Lower lobe of right lung (tissue), 2 donors: ENCODE results near the gene ADNP2. TPM values are rescaled to one million over a fixed set of nuclear protein-coding genes. Genes with fewer than 3 reads are reported as not detected.

Source experiments
- ATAC-seq, 2 donors: fragments of 200-7000 bp; cut with Tn5 transposase; one replicate each; pipeline ENCODE4 v1.9.1; 2020 to 2022; ENCODE audit warnings: mild to moderate bottlenecking in 2 of 2, moderate library complexity in 2 of 2
- DNase-seq: peaks from one replicate; pipeline ENCODE4 v3.0.0-alpha.2; 2020
- H3K27ac ChIP-seq: fragments of 200-600 bp; one replicate; pipeline ENCODE4 v1.8.0; 2022
- H3K27me3 ChIP-seq: fragments of 200-600 bp; one replicate; pipeline ENCODE4 v1.8.0; 2022; ENCODE audit warnings: low read depth
- H3K36me3 ChIP-seq: fragments of 200-600 bp; one replicate; pipeline ENCODE4 v1.8.0; 2022; ENCODE audit warnings: mild to moderate bottlenecking
- H3K4me1 ChIP-seq: fragments of 200-600 bp; one replicate; pipeline ENCODE4 v1.8.0; 2022
- H3K4me3 ChIP-seq: fragments of 200-600 bp; one replicate; pipeline ENCODE4 v1.8.0; 2022; ENCODE audit warnings: mild to moderate bottlenecking
- H3K9me3 ChIP-seq: fragments of 200-600 bp; one replicate; pipeline ENCODE4 v1.8.0; 2022
- intact Hi-C: fragments of 100-400 bp; cut with DNase I; formaldehyde crosslinking; loops from one replicate; pipeline ENCODE4 v1.11.0; 2022
- total RNA-seq: library from RNA; stranded (reverse); fragmentation: NEBNext Ultra II Directional; extraction: Animal tissue kit (Norgen Biotek cat#: 25700); gene quantifications from one replicate; pipeline ENCODE4 v1.2.1, GENCODE V29; 2021
- TF ChIP-seq, protein P1 (sequence below): fragments of 200-600 bp; IDR thresholded peaks from one replicate; pipeline ENCODE4 v1.8.0; 2022; ENCODE audit warnings: antibody characterized with exemption, mild to moderate bottlenecking
- donor health status: DM: no; HTN: yes; CAD: no; lungs with severe emphysema.

Gene ADNP2
- total RNA-seq, 1 donor from 2014 or later = 16.5 TPM

DNA sequence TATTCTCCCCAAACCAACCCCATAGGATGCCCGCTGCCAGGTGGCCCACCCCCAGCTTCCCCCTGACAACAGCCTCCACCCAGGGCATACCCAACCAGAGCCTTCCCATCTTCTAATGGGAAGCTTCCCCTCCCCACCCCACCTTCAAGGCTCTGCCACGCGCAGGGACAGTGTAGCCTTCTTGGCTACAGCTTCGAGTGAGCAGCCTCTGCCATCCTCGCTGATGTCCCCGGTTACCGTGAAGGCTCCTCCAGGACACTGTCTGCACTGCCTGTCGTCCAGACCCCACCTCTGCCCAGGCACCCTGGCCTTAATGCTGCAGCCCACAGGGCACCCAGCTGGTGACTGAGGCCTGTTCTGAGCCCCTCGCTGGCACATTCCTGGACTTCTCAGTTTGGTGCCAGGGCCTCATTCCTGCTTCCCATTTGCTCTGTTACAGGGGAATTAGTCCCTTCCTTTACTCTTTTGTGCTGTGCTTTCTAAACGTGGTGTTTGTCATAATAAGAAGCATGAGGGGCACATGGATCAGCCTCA is 13.0 kb upstream of the ADNP2 start:
- H3K27ac ChIP-seq = no peak overlapping the region
- H3K27me3 ChIP-seq = no peaks in the 10 kb centered on the region
- intact Hi-C loops = no loop called here
- no peak for DNase-seq
- no peak overlapping the region for H3K4me3 ChIP-seq
- no peak for ATAC-seq
- H3K9me3 ChIP-seq = no peaks in the 10 kb centered on the region
- TF ChIP-seq, protein P1, sequence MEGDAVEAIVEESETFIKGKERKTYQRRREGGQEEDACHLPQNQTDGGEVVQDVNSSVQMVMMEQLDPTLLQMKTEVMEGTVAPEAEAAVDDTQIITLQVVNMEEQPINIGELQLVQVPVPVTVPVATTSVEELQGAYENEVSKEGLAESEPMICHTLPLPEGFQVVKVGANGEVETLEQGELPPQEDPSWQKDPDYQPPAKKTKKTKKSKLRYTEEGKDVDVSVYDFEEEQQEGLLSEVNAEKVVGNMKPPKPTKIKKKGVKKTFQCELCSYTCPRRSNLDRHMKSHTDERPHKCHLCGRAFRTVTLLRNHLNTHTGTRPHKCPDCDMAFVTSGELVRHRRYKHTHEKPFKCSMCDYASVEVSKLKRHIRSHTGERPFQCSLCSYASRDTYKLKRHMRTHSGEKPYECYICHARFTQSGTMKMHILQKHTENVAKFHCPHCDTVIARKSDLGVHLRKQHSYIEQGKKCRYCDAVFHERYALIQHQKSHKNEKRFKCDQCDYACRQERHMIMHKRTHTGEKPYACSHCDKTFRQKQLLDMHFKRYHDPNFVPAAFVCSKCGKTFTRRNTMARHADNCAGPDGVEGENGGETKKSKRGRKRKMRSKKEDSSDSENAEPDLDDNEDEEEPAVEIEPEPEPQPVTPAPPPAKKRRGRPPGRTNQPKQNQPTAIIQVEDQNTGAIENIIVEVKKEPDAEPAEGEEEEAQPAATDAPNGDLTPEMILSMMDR = no peak
- no peaks in the 10 kb centered on the region for H3K36me3 ChIP-seq
- no peaks in the 10 kb centered on the region for H3K4me1 ChIP-seq

DNA sequence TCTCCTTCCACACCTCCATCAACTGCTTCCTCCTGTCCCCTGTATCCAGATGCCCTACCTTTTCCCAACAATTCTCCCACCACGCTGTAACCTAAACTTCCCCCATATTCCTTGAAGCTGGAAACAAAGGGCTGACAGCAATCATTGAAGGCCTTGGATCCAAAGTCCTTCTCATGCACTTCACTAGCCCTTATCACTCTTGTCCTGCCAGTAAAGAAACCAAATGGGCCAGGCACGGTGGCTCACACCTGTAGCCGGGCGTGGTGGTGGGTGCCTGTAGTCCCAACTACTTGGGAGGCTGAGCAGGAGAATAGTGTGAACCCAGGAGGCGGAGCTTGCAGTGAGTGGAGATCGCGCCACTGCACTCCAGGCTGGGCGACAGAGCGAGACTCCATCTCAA is 11.9 kb upstream of the ADNP2 start:
- Histone ChIP-seq H3K36me3 (no peaks in the 10 kb centered on the region), H3K27ac (no peak overlapping the region), H3K4me3 (no peak overlapping the region), H3K9me3 (no peaks in the 10 kb centered on the region), H3K27me3 (no peaks in the 10 kb centered on the region), H3K4me1 (no peaks in the 10 kb centered on the region)
- ATAC-seq = no peak
- TF ChIP-seq, protein P1 = no peak
- no peak for DNase-seq
- intact Hi-C loops = no loop called here

DNA sequence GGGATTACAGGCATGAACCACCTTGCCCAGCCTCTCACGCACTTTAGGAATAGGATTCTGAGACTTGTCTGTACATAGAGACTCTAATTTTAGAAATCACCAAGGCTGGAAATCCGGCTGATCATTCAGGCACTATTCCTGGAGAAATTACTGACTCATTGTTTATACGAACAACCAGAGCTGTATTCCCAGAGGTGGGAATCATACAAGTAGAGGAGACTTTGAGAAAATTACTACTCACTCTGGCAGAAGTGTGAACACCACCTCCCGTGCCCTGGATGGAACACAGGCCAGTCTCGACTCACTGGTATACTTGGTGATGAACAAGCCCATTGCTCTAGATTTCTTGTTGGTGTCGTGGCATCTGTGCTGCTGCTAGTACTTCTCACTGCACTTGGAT is 5.8 kb upstream of the ADNP2 start:
- Histone ChIP-seq H3K9me3 (no peaks in the 10 kb centered on the region), H3K36me3 (no peaks in the 10 kb centered on the region), H3K27ac (no peak overlapping the region), H3K27me3 (no peaks in the 10 kb centered on the region), H3K4me1 (no peaks in the 10 kb centered on the region), H3K4me3 (no peak overlapping the region)
- DNase-seq = no peak
- intact Hi-C loops = no loop called here
- TF ChIP-seq, protein P1 = no peak
- ATAC-seq = no peak

DNA sequence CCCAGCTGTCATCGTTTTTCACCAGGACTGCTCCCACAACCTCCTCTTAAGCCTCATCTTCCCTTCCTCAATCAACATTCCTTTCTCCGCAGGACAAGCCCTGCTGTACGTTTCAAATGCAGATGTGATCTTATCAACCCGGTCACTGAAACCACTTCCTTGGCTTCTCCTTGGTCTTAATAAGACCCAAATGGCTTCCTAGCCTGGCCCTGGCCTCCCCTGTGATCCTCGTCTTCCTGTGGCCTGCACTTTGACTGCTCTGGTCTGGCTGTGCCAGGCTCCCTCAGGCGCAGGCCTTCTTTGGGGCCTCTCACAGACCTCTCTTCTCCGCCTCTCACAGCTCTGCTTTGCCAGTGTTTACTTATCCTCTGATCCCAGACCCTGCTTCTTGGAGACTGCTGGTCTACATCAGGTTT is 4.7 kb upstream of the ADNP2 start:
- Histone ChIP-seq H3K4me3 (no peak overlapping the region), H3K36me3 (no peaks in the 10 kb centered on the region), H3K27ac (no peak overlapping the region), H3K9me3 (no peaks in the 10 kb centered on the region), H3K4me1 (no peaks in the 10 kb centered on the region), H3K27me3 (no peaks in the 10 kb centered on the region)
- no peak for DNase-seq
- TF ChIP-seq, protein P1 = no peak
- intact Hi-C loops = no loop called here
- no peak for ATAC-seq

DNA sequence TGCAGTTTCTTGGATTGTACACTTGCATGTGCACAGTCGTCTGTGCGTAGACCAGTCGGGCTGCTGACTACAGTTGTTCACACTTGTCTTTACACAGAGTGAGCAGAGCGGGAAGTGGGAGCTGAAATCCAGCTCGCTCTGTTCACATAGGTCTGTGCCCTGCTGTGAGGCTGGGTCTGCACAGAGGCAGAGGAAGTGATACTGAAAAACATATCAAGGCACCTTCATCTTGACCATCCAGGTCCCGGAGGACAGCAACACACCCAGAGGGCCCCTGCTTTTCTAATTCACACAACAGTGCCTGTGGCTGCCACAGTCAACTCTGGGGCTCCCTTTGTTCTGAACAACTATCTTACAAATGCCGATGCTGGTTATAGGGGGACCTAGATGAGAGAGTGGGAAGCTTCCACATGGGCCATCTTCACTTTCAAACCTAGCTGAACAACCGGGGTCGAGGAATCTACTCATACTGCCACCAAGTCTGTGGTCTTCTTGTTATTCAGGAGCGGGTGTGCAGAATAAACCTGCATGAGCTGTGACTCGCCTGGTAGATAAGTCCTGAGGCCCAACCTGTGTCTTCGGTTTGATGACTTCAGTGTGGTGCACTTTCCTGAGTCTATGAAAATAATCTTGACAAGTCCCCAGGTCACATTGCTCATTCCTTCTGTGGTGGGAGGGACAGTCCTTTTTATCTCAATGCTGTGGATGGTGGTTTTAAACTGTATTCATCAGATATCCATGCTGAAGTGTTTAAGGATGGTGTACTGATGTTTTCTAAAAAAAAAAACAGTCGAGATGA is 3.5 kb upstream of the ADNP2 start:
- Histone ChIP-seq H3K27ac (no peak overlapping the region), H3K4me1 (peaks cover 5% of the 10 kb centered on the region), H3K27me3 (no peaks in the 10 kb centered on the region), H3K36me3 (no peaks in the 10 kb centered on the region), H3K9me3 (no peaks in the 10 kb centered on the region), H3K4me3 (no peak overlapping the region)
- ATAC-seq (no peak), DNase-seq (no peak)
- intact Hi-C loops = no loop called here
- TF ChIP-seq, protein P1 = no peak
